Panc1 (cell line): ENCODE data around the gene CAGE1. TPM values are rescaled to one million over a fixed set of nuclear protein-coding genes. Genes with fewer than 3 reads are reported as not detected.

Source experiments
- ATAC-seq: fragments of 200-7000 bp; cut with Tn5 transposase; 2 replicates; pipeline ENCODE4 v1.9.1; 2020; ENCODE audit warnings: mild to moderate bottlenecking, moderate library complexity
- BruUV-seq: library from RNA; stranded (reverse); fragments of 400-500 nt; replicated peaks from 2 replicates; lab custom pipeline; 2021; lab: Mats Ljungman, UMichigan
- CTCF ChIA-PET: fragments of 300-600 bp; sonication (Branson Sonifier 250); formaldehyde crosslinking; loops from one replicate; lab custom pipeline; 2022; ENCODE audit warnings: antibody characterized with exemption; lab: Charles Lee
- POLR2A ChIA-PET: fragments of 300-600 bp; sonication (Branson Sonifier 250); formaldehyde crosslinking; loops from one replicate; lab custom pipeline; 2022; ENCODE audit warnings: antibody characterized with exemption; lab: Charles Lee
- DNase-seq: peaks from one replicate; pipeline ENCODE4 v3.0.0-alpha.2; 2010; ENCODE audit warnings: low read depth, low spot score
- H3K27ac ChIP-seq: 2 replicates; pipeline ENCODE4 v1.5.1; 2011; ENCODE audit warnings: mild to moderate bottlenecking, low read length, inconsistent platforms
- H3K27me3 ChIP-seq: fragments of 200-500 bp; sonication (Bioruptor generic); 2 replicates; pipeline ENCODE4 v1.6.0; 2014; ENCODE audit warnings: low read length, inconsistent platforms; ENCODE audit not compliant: control insufficient read depth, insufficient read depth
- H3K36me3 ChIP-seq: fragments of 200-500 bp; sonication (Bioruptor generic); 2 replicates; pipeline ENCODE4 v1.5.1; 2014; ENCODE audit warnings: inconsistent platforms, mild to moderate bottlenecking, low read length, moderate library complexity; ENCODE audit not compliant: control insufficient read depth, insufficient read depth
- H3K4me1 ChIP-seq: 2 replicates; pipeline ENCODE4 v1.5.1; 2011; ENCODE audit warnings: inconsistent platforms, mild to moderate bottlenecking, low read length, moderate library complexity; ENCODE audit not compliant: control insufficient read depth, insufficient read depth
- H3K4me3 ChIP-seq, 2 experiments: 2 replicates each; pipeline ENCODE4 v1.5.1; 2011 to 2012; ENCODE audit warnings: low read depth in 2 of 2, low read length in 2 of 2, mild to moderate bottlenecking in 2 of 2, inconsistent platforms in 1 of 2, moderate library complexity in 1 of 2
- H3K9me3 ChIP-seq: fragments of 200-500 bp; sonication (Bioruptor generic); 2 replicates; pipeline ENCODE4 v1.5.1; 2014; ENCODE audit warnings: low read depth, mild to moderate bottlenecking, inconsistent platforms, low read length, moderate library complexity; ENCODE audit not compliant: control insufficient read depth, insufficient read depth
- CTCF ChIP-seq: fragments of 450-650 bp; IDR thresholded peaks from 2 replicates; pipeline ENCODE4 v1.5.1; 2017; ENCODE audit warnings: mild to moderate bottlenecking
- POLR2AphosphoS5 ChIP-seq: IDR thresholded peaks from 2 replicates; pipeline ENCODE4 v1.6.1; 2012; ENCODE audit warnings: mild to moderate bottlenecking, low read depth, low read length, moderate library complexity
- REST ChIP-seq, 2 experiments: IDR thresholded peaks; 2 replicates each; pipeline ENCODE4 v1.6.1; 2011 to 2012; ENCODE audit warnings: low read depth in 2 of 2, control low read depth in 1 of 2, low read length in 1 of 2, mild to moderate bottlenecking in 1 of 2, moderate library complexity in 1 of 2; ENCODE audit not compliant: insufficient read depth in 1 of 2
- SIN3A ChIP-seq: IDR thresholded peaks from 2 replicates; pipeline ENCODE4 v1.6.1; 2012; ENCODE audit warnings: low read depth, mild to moderate bottlenecking, low read length, moderate library complexity, borderline replicate concordance; ENCODE audit not compliant: insufficient read depth
- TCF7L2 ChIP-seq: IDR thresholded peaks from 2 replicates; pipeline ENCODE4 v1.6.1; 2011; ENCODE audit warnings: mild to moderate bottlenecking, low read depth, low read length, inconsistent platforms
- in situ Hi-C: cut with HindIII; loops from 2 replicates; pipeline ENCODE4 v1.10.0; 2016; ENCODE audit warnings: low sequenced_read_pairs, low pct_unique_long_range_greater_than_20kb
- intact Hi-C: fragments of 100-400 bp; cut with micrococcal nuclease; formaldehyde crosslinking; loops from one replicate; pipeline ENCODE4 v1.10.0; 2022; ENCODE audit not compliant: unreplicated experiment
- total RNA-seq: library from RNA; stranded (reverse); gene quantifications from one replicate; pipeline ENCODE4 v1.2.1, GENCODE V29; 2021; ENCODE audit not compliant: unreplicated experiment

The CAGE1 gene
- total RNA-seq, 1 experiment from 2014 or later, result not detected

DNA sequence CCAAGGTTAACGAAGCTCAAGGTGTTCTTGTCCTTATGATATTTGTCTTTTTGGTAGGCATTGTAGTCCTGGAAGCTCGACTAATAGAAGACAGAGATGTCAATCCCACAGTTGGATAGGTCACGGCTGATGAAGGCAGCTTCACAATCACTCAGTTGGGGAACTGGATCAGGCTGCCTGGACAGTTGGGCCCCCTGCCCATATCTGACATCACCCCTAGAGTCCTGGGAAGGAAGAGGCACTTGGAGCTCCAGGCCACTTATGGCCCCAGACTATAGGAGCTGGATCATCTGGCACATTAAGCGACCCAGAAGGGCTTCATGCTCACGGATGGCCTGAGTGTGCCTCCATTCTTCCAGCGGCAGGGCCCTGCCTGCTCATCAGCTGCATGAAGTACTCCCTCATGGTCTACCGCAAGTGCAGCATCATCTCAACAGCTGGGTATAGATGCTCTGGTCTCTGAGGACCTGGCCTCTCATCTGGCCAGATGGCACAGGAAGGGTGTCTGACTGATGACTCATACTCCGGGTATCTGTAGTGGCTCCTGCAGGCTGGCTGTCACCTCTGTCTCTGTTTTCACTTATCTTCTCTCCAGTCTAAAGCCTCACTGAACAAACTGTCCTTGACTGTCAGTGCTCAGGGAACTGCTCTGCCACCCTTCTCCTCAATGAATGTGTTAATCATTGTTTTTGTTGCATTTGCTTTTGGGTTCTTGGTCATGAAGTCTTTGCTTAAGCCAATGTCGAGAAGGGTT, 47.4 kb downstream of the CAGE1 start:
- DNase-seq (no peak), ATAC-seq (no peak)
- no peak overlapping the region for H3K27ac ChIP-seq
- no peaks in the 10 kb centered on the region for H3K36me3 ChIP-seq
- H3K9me3 ChIP-seq, result no peaks in the 10 kb centered on the region
- POLR2A ChIA-PET, result no interaction called here
- no peak overlapping the region for H3K4me3 ChIP-seq
- 0 out of 2 replicates have a peak, but pooled peaks cover 7% of the 10 kb centered on the region for H3K4me1 ChIP-seq
- CTCF ChIA-PET, result no interaction called here
- BruUV-seq, result no TSS peak
- in situ Hi-C loops (no loop called here), intact Hi-C loops (no loop called here)
- no peaks in the 10 kb centered on the region for H3K27me3 ChIP-seq
- TF ChIP-seq SIN3A, result no peak
- no peak for TF ChIP-seq REST (IDR thresholded peaks at IDR 0.05; ENCODE audit: insufficient read depth in 1 of 2, low read depth in 2 of 2, low read length in 1 of 2)
- no peak for TF ChIP-seq POLR2AphosphoS5
- TF ChIP-seq TCF7L2, result no peak
- TF ChIP-seq CTCF, result no peak

DNA sequence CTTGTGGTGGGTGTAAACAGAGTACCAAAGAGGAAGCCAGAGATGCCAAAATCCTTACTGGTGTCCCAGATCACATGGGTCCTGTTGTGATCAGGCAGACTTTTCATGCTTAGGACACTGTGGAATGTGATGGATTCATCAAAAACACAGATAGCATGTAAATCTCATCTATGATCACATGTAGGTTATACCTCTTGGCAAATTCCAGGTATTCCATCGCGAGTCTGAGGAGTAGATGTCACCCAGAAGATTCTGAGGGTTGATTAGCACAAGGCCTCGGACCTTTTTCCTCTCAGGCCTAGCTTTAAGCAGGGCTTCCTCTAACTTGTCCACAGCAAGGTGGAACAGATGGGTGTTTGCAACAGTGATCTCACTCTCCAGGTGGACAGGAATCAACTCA, 48.3 kb downstream of the CAGE1 start:
- in situ Hi-C loops (no loop called here), intact Hi-C loops (no loop called here)
- no TSS peak for BruUV-seq
- DNase-seq, result no peak
- H3K4me1 ChIP-seq, result 0 out of 2 replicates have a peak, but pooled peaks cover 7% of the 10 kb centered on the region
- POLR2A ChIA-PET, result no interaction called here
- H3K27me3 ChIP-seq, result no peaks in the 10 kb centered on the region
- no peak for TF ChIP-seq SIN3A
- no peak for TF ChIP-seq CTCF
- no peak for TF ChIP-seq REST (IDR thresholded peaks at IDR 0.05; ENCODE audit: insufficient read depth in 1 of 2, low read depth in 2 of 2, low read length in 1 of 2)
- TF ChIP-seq POLR2AphosphoS5, result no peak
- no peak for TF ChIP-seq TCF7L2
- H3K4me3 ChIP-seq, result no peak overlapping the region
- H3K9me3 ChIP-seq, result no peaks in the 10 kb centered on the region
- ATAC-seq, result no peak
- CTCF ChIA-PET, result no interaction called here
- H3K27ac ChIP-seq, result no peak overlapping the region
- no peaks in the 10 kb centered on the region for H3K36me3 ChIP-seq
